ENCODE measurements around the gene SLC1A6. TPM values are rescaled to one million over a fixed set of nuclear protein-coding genes. Genes with fewer than 3 reads are reported as not detected.
"Not testable (repeated sequence)": the region's sequence is repeated elsewhere in the genome, so short reads cannot be mapped to it uniquely, and the experiment has no call there.

SLC1A6 gene
- 1.4 TPM in 1 of 2 replicates, not detected in the other for total RNA-seq (2014; rRNA removed; shearing (Covaris generic))

GRCh38 chr19:14979476-14980255, at the start of gene SLC1A6:
Gene SLC1A6, minus strand, starts transcription at chr19:14979864. Its CDS starts 6,954 bp downstream, at chr19:14972910.
- DNase-seq (ENCODE audit: low read depth) = peak; percentile 21

GRCh38 chr19:15028490-15028889, 48.8 kb upstream of the SLC1A6 start:
- no peak for DNase-seq (ENCODE audit: low read depth)

GRCh38 chr19:15025217-15025616, 45.6 kb upstream of the SLC1A6 start:
- DNase-seq (ENCODE audit: low read depth) = peak; percentile 29

GRCh38 chr19:15022752-15023151, 43.1 kb upstream of the SLC1A6 start:
- peak; percentile 7 for DNase-seq (ENCODE audit: low read depth)

- DNase-seq (ENCODE audit: low read depth) = no peak
These were observed 41.8 kb upstream of the SLC1A6 start for GRCh38 chr19:15021286-15022007.

GRCh38 chr19:15018836-15019235, 39.2 kb upstream of the SLC1A6 start:
- DNase-seq (ENCODE audit: low read depth) = not testable (repeated sequence)

- DNase-seq (ENCODE audit: low read depth) = peak; percentile 44
These were observed 36.4 kb upstream of the SLC1A6 start for GRCh38 chr19:15015946-15016542.

GRCh38 chr19:15014579-15014978, 34.9 kb upstream of the SLC1A6 start:
- no peak for DNase-seq (ENCODE audit: low read depth)

- DNase-seq (ENCODE audit: low read depth) = peak; percentile 10
These were observed 31.0 kb upstream of the SLC1A6 start for GRCh38 chr19:15010501-15011300.

- no peak for DNase-seq (ENCODE audit: low read depth)
These were observed 28.6 kb upstream of the SLC1A6 start for GRCh38 chr19:15008308-15008707.

GRCh38 chr19:14997981-14998380, 18.3 kb upstream of the SLC1A6 start:
- no peak for DNase-seq (ENCODE audit: low read depth)

- no peak for DNase-seq (ENCODE audit: low read depth)
These were observed 13.1 kb upstream of the SLC1A6 start for GRCh38 chr19:14992780-14993179.

- no peak for DNase-seq (ENCODE audit: low read depth)
These were observed 5.5 kb upstream of the SLC1A6 start for GRCh38 chr19:14985133-14985532.

- DNase-seq (ENCODE audit: low read depth) = no peak
These were observed 1.4 kb downstream of the SLC1A6 start for GRCh38 chr19:14978161-14978776.

- DNase-seq (ENCODE audit: low read depth) = no peak
These were observed 2.5 kb downstream of the SLC1A6 start for GRCh38 chr19:14977128-14977527.

- DNase-seq (ENCODE audit: low read depth) = no peak
These were observed 5.2 kb downstream of the SLC1A6 start for GRCh38 chr19:14974488-14974887.

GRCh38 chr19:14972676-14973075, 7.0 kb downstream of the SLC1A6 start:
- DNase-seq (ENCODE audit: low read depth) = peak; percentile 51

GRCh38 chr19:14971474-14971873, 8.2 kb downstream of the SLC1A6 start:
- no peak for DNase-seq (ENCODE audit: low read depth)

- no peak for DNase-seq (ENCODE audit: low read depth)
These were observed 11.4 kb downstream of the SLC1A6 start for GRCh38 chr19:14968247-14968646.

GRCh38 chr19:14961956-14962685, 17.5 kb downstream of the SLC1A6 start:
- no peak for DNase-seq (ENCODE audit: low read depth)

- DNase-seq (ENCODE audit: low read depth) = no peak
These were observed 20.4 kb downstream of the SLC1A6 start for GRCh38 chr19:14959263-14959662.
